A549 (cell line): ENCODE measurements around the gene COMMD4. TPM values are rescaled to one million over a fixed set of nuclear protein-coding genes. Genes with fewer than 3 reads are reported as not detected.

Source experiments
- ATAC-seq, 2 experiments: fragments of 200-7000 bp in 1 of 2; fragments of >200 bp in 1 of 2; cut with Nextera tagmentation in 1 of 2; cut with Tn5 transposase in 1 of 2; 3 replicates each; pipeline versions ENCODE4 v1.8.0 to v1.9.1; 2018 to 2020; ENCODE audit warnings: mild to moderate bottlenecking in 1 of 2, moderate library complexity in 1 of 2
- CTCF ChIA-PET: fragments of 300-600 bp; sonication (Branson Sonifier 250); formaldehyde crosslinking; extraction: SDS; loops from one replicate; lab custom pipeline; 2021; ENCODE audit warnings: antibody characterized with exemption, inconsistent platforms; lab: Yijun Ruan, JAX
- POLR2A ChIA-PET: fragments of 350-600 bp; formaldehyde crosslinking; extraction: SDS; loops from one replicate; lab custom pipeline; 2021; ENCODE audit warnings: antibody characterized with exemption, inconsistent platforms; lab: Yijun Ruan, JAX
- DNase-seq, 2 experiments: peaks; one replicate each; pipeline versions ENCODE4 v3.0.0 to v3.0.0-alpha.2; 2011 to 2016; ENCODE audit warnings: low read depth in 1 of 2, low spot score in 1 of 2
- FAIRE-seq: peaks from 2 replicates; lab custom pipeline; 2011; peaks lifted over from hg19 to GRCh38; lab: Jason Lieb, UNC
- H3K27ac ChIP-seq, 2 experiments: fragments of >200 bp; sonication (Bioruptor Twin); formaldehyde crosslinking; 3 replicates each; pipeline ENCODE4 v1.5.1; 2016 to 2017
- H3K4me1 ChIP-seq: fragments of >200 bp; sonication (Bioruptor Twin); formaldehyde crosslinking; 3 replicates; pipeline ENCODE4 v1.6.1; 2016
- H3K4me2 ChIP-seq: fragments of >200 bp; sonication (Bioruptor Twin); formaldehyde crosslinking; 3 replicates; pipeline ENCODE4 v1.6.1; 2016
- H3K4me3 ChIP-seq: fragments of >200 bp; sonication (Bioruptor Twin); formaldehyde crosslinking; 3 replicates; pipeline ENCODE4 v1.5.1; 2016
- H3K9me3 ChIP-seq: fragments of >200 bp; sonication (Bioruptor Twin); formaldehyde crosslinking; 3 replicates; pipeline ENCODE4 v1.6.1; 2016
- CTCF ChIP-seq: fragments of >200 bp; sonication (Bioruptor Twin); formaldehyde crosslinking; IDR thresholded peaks from 3 replicates; pipeline ENCODE4 v1.5.1; 2016
- E2F6 ChIP-seq: IDR thresholded peaks from 2 replicates; pipeline ENCODE4 v1.6.1; 2012; ENCODE audit warnings: low read depth, borderline replicate concordance
- EHF ChIP-seq: fragments of 250-450 bp; sonication (Bioruptor Pico); IDR thresholded peaks from 2 replicates; pipeline ENCODE4 v1.5.0; 2020; ENCODE audit warnings: mild to moderate bottlenecking
- ELK1 ChIP-seq: fragments of 150-350 bp; IDR thresholded peaks from 2 replicates; pipeline ENCODE4 v1.6.1; 2014; ENCODE audit warnings: low read depth, mild to moderate bottlenecking, low read length
- ESRRA ChIP-seq: fragments of 150-350 bp; IDR thresholded peaks from 2 replicates; pipeline ENCODE4 v1.6.1; 2014; ENCODE audit warnings: mild to moderate bottlenecking, low read length, borderline replicate concordance
- FOSB ChIP-seq: fragments of 250-450 bp; sonication (Bioruptor Pico); IDR thresholded peaks from 2 replicates; pipeline ENCODE4 v1.5.0; 2020; ENCODE audit warnings: mild to moderate bottlenecking, moderate library complexity
- FOXS1 ChIP-seq: fragments of 250-450 bp; sonication (Bioruptor Pico); IDR thresholded peaks from 2 replicates; pipeline ENCODE4 v1.5.0; 2020; ENCODE audit warnings: mild to moderate bottlenecking, moderate library complexity
- JUNB ChIP-seq: fragments of >200 bp; sonication (Bioruptor Twin); formaldehyde crosslinking; IDR thresholded peaks from 2 replicates; pipeline ENCODE4 v1.6.1; 2016
- MAFK ChIP-seq: fragments of 450-650 bp; IDR thresholded peaks from 2 replicates; pipeline ENCODE4 v1.6.1; 2014; ENCODE audit not compliant: partially characterized antibody
- MAX ChIP-seq: IDR thresholded peaks from 2 replicates; pipeline ENCODE4 v1.6.1; 2012
- MYC ChIP-seq: IDR thresholded peaks from 2 replicates; pipeline ENCODE4 v1.6.1; 2012; ENCODE audit warnings: mild to moderate bottlenecking, inconsistent platforms, low read length, improper control_type of control experiment, borderline replicate concordance
- NR3C1 ChIP-seq: fragments of >200 bp; sonication (Bioruptor Twin); formaldehyde crosslinking; IDR thresholded peaks from 3 replicates; pipeline ENCODE4 v1.6.1; 2017
- RAD21 ChIP-seq, 2 experiments: fragments of >200 bp in 1 of 2; sonication (Bioruptor Twin) in 1 of 2; formaldehyde crosslinking in 1 of 2; IDR thresholded peaks in 1 of 2; conservative IDR thresholded peaks in 1 of 2; 2 replicates in 1 of 2; 3 replicates in 1 of 2; pipeline ENCODE4 v1.6.1; 2012 to 2018; ENCODE audit warnings: inconsistent platforms in 1 of 2
- RARB ChIP-seq: fragments of 250-450 bp; sonication (Bioruptor Pico); IDR thresholded peaks from 2 replicates; pipeline ENCODE4 v1.8.0; 2021; ENCODE audit warnings: mild to moderate bottlenecking, moderate library complexity
- REST ChIP-seq: fragments of 200-600 bp; sonication (generic); IDR thresholded peaks from 2 replicates; pipeline ENCODE4 v1.6.1; 2016; ENCODE audit warnings: antibody characterized with exemption, mild to moderate bottlenecking, moderate library complexity
- RFX5 ChIP-seq: fragments of 450-650 bp; IDR thresholded peaks from 2 replicates; pipeline ENCODE4 v1.7.1; 2014; ENCODE audit warnings: antibody characterized with exemption, mild to moderate bottlenecking, moderate library complexity
- SREBF2 ChIP-seq: fragments of 450-650 bp; IDR thresholded peaks from 2 replicates; pipeline ENCODE4 v1.6.1; 2014; ENCODE audit warnings: mild to moderate bottlenecking, moderate library complexity
- USF2 ChIP-seq: fragments of 450-650 bp; IDR thresholded peaks from 2 replicates; pipeline ENCODE4 v1.6.1; 2014; ENCODE audit warnings: antibody characterized with exemption
- ZC3H11A ChIP-seq: fragments of 450-650 bp; IDR thresholded peaks from 2 replicates; pipeline ENCODE4 v1.6.1; 2014; ENCODE audit warnings: antibody characterized with exemption, mild to moderate bottlenecking
- WGBS: methylation state at CpG from one replicate; pipeline ENCODE4 v1.1.6; 2017; ENCODE audit errors: missing lambda C conversion rate; 5-methylcytosine and 5-hydroxymethylcytosine counted together
- polyA plus RNA-seq, 4 experiments: library from polyadenylated mRNA; depleted of rRNA in 3 of 4; stranded (reverse); fragments of >200 nt; fragmentation: RNase III in 1 of 4; extraction: RNeasy Plus Mini Kit Qiagen cat#74134 plus additional on column Dnase treatment in 1 of 4; gene quantifications; 2 replicates in 3 of 4; 3 replicates in 1 of 4; pipeline ENCODE4 v1.2.3, GENCODE V29; 2011 to 2017
- TF ChIP-seq, protein P1 (sequence below): fragments of >200 bp; sonication (Bioruptor Twin); formaldehyde crosslinking; IDR thresholded peaks from 2 replicates; pipeline ENCODE4 v1.6.1; 2016

The COMMD4 gene
- polyA plus RNA-seq, 2 of the 4 experiments (the other 2 are of a cell fraction): 88.0 to 220 TPM

- CTCF ChIA-PET: interaction anchor here (1.2 to 2.4 kb wide), 2 partner anchors 261 to 319 kb away, joined by 4 to 5 read pairs; partner anchors contain the start of gene SNUPN
- FAIRE-seq (no peak), DNase-seq (no peak), ATAC-seq (no peak)
- TF ChIP-seq MYC (no peak), ZC3H11A (no peak), E2F6 (no peak), FOSB (CRISPR knock-in tag) (no peak), MAFK (no peak), EHF (no peak), FOXS1 (CRISPR knock-in tag) (no peak), CTCF (no peak), NR3C1 (no peak), ESRRA (no peak), JUNB (no peak), MAX (no peak), RFX5 (no peak), SREBF2 (no peak), REST (no peak), RAD21 (conservative IDR thresholded peaks at IDR 0.05 in 1 of 2, IDR thresholded peaks at IDR 0.05 in 1 of 2) (no peak), ELK1 (no peak), RARB (CRISPR knock-in tag) (no peak), USF2 (no peak)
- TF ChIP-seq, protein P1, sequence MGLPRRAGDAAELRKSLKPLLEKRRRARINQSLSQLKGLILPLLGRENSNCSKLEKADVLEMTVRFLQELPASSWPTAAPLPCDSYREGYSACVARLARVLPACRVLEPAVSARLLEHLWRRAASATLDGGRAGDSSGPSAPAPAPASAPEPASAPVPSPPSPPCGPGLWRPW: no peak
- 90% methylated on average over 6 of the region's 6 CpGs for WGBS
- no peaks in the 10 kb centered on the region for H3K9me3 ChIP-seq
- H3K27ac ChIP-seq: no peak overlapping the region
- H3K4me2 ChIP-seq: no peak overlapping the region
- POLR2A ChIA-PET: no interaction called here
- no peak overlapping the region for H3K4me3 ChIP-seq
- peaks cover 15% of the 10 kb centered on the region for H3K4me1 ChIP-seq
These were observed 29.0 kb downstream of the COMMD4 start for GRCh38 chr15:75364881-75365280.
